K562 (cell line): ENCODE results near the gene SETDB2. TPM values are rescaled to one million over a fixed set of nuclear protein-coding genes. Genes with fewer than 3 reads are reported as not detected.

ENCODE experiments used
- ATAC-seq: fragments of 200-7000 bp; cut with Tn5 transposase; 3 replicates; pipeline ENCODE4 v1.9.1; 2020; ENCODE audit warnings: moderate library complexity
- BruUV-seq: library from RNA; stranded (reverse); fragments of 400-500 nt; replicated peaks from 2 replicates; lab custom pipeline; 2021; lab: Mats Ljungman, UMichigan
- CTCF ChIA-PET: fragments of 300-600 bp; formaldehyde crosslinking; extraction: SDS; loops from one replicate; lab custom pipeline; 2021; ENCODE audit warnings: low intra/inter-chr PET ratio; lab: Yijun Ruan, JAX
- POLR2A ChIA-PET: fragments of 300-600, 350-650 bp; sonication (Branson Sonifier 250); formaldehyde crosslinking; extraction: SDS; loops from one replicate; lab custom pipeline; 2021; ENCODE audit warnings: antibody characterized with exemption, inconsistent platforms; lab: Yijun Ruan, JAX
- DNase-seq, 4 experiments: peaks; one replicate each; pipeline versions ENCODE4 v3.0.0 to v3.0.0-alpha.2; 2011 to 2018; ENCODE audit warnings: low spot score in 3 of 4, mixed read lengths in 3 of 4; ENCODE audit errors: extremely low read depth in 1 of 4
- FAIRE-seq: peaks from 2 replicates; lab custom pipeline; 2011; peaks lifted over from hg19 to GRCh38; lab: Jason Lieb, UNC
- H2AFZ ChIP-seq: 2 replicates; pipeline ENCODE4 v1.6.0; 2011; ENCODE audit warnings: low read depth, low read length, control low read depth, inconsistent platforms
- H3K27ac ChIP-seq: fragments of 200-600 bp; 3 replicates; pipeline ENCODE4 v1.8.0; 2011; ENCODE audit warnings: low read depth, mild to moderate bottlenecking, control low read depth, inconsistent platforms, low read length, moderate library complexity, mixed read lengths; ENCODE audit errors: extremely low read depth
- H3K27me3 ChIP-seq, 2 experiments: fragments of 300-600 bp in 1 of 2; 2 replicates in 1 of 2; 3 replicates in 1 of 2; pipeline versions ENCODE4 v1.6.0 to v1.8.0; 2011; ENCODE audit warnings: inconsistent platforms in 2 of 2, low read length in 2 of 2, mild to moderate bottlenecking in 1 of 2, mixed read lengths in 1 of 2, moderate library complexity in 1 of 2; ENCODE audit not compliant: control insufficient read depth in 2 of 2, insufficient read depth in 2 of 2
- H3K36me3 ChIP-seq: fragments of 300-600 bp; 3 replicates; pipeline ENCODE4 v1.8.0; 2011; ENCODE audit warnings: mild to moderate bottlenecking, low read length, inconsistent platforms; ENCODE audit not compliant: control insufficient read depth, insufficient read depth
- H3K4me1 ChIP-seq, 2 experiments: fragments of 200-600 bp in 1 of 2; replicated peaks in 1 of 2; 2 replicates in 1 of 2; 3 replicates in 1 of 2; pipeline versions ENCODE4 v1.5.1 to v1.8.0; 2011; ENCODE audit warnings: inconsistent platforms in 2 of 2, low read length in 2 of 2, mild to moderate bottlenecking in 1 of 2, mixed read lengths in 1 of 2, moderate library complexity in 1 of 2; ENCODE audit not compliant: control insufficient read depth in 2 of 2, insufficient read depth in 2 of 2
- H3K4me2 ChIP-seq: 2 replicates; pipeline ENCODE4 v1.6.1; 2011; ENCODE audit warnings: low read length, control low read depth, inconsistent platforms, mixed read lengths; ENCODE audit not compliant: insufficient read depth
- H3K4me3 ChIP-seq: fragments of 200-600 bp; sonication (generic), shearing (Covaris generic); 2 replicates; pipeline ENCODE4 v1.5.1; 2016; ENCODE audit warnings: control low read depth, inconsistent platforms
- H3K79me2 ChIP-seq: fragments of 200-600 bp; 3 replicates; pipeline ENCODE4 v1.8.0; 2011; ENCODE audit warnings: low read length, inconsistent platforms; ENCODE audit not compliant: control insufficient read depth, insufficient read depth
- H3K9ac ChIP-seq, 2 experiments: 2 replicates each; pipeline versions ENCODE4 v1.6.0 to v1.6.1; 2011; ENCODE audit warnings: low read depth in 2 of 2, low read length in 2 of 2, control low read depth in 1 of 2, inconsistent platforms in 1 of 2, mild to moderate bottlenecking in 1 of 2, mixed read lengths in 1 of 2; ENCODE audit not compliant: insufficient read depth in 1 of 2
- H3K9me1 ChIP-seq: one replicate; pipeline ENCODE4 v1.6.0; 2011; ENCODE audit warnings: inconsistent platforms, mild to moderate bottlenecking, low read length, moderate library complexity; ENCODE audit not compliant: control insufficient read depth, insufficient read depth
- H3K9me3 ChIP-seq: replicated peaks from 2 replicates; pipeline ENCODE4 v1.5.1; 2011; ENCODE audit warnings: low read depth, low read length, inconsistent platforms; ENCODE audit not compliant: control insufficient read depth, insufficient read depth
- H4K20me1 ChIP-seq: replicated peaks from 2 replicates; pipeline ENCODE4 v1.6.1; 2011; ENCODE audit warnings: low read length, inconsistent platforms, mixed read lengths; ENCODE audit not compliant: control insufficient read depth, insufficient read depth
- ARNT ChIP-seq, 2 experiments: fragments of 450-650 bp; IDR thresholded peaks; 2 replicates each; pipeline ENCODE4 v1.6.1; 2016; ENCODE audit warnings: mild to moderate bottlenecking in 1 of 2
- FOSL1 ChIP-seq: fragments of 200-800 bp; sonication (Bioruptor generic); conservative IDR thresholded peaks from 2 replicates; pipeline ENCODE4 v1.6.1; 2016; ENCODE audit warnings: missing genetic modification characterization, missing compliant biosample characterization
- HMG20B ChIP-seq: fragments of 250-450 bp; sonication (Bioruptor Pico); IDR thresholded peaks from 2 replicates; pipeline ENCODE4 v1.5.0; 2021; ENCODE audit warnings: mild to moderate bottlenecking
- MYNN ChIP-seq, 2 experiments: sonication (generic); formaldehyde crosslinking in 1 of 2; IDR thresholded peaks; 2 replicates each; pipeline versions ENCODE4 v1.5.0 to v1.6.1; 2016 to 2020; ENCODE audit warnings: antibody characterized with exemption in 1 of 2, missing genetic modification reagents in 1 of 2
- NBN ChIP-seq: fragments of 450-650 bp; IDR thresholded peaks from 2 replicates; pipeline ENCODE4 v1.6.1; 2016; ENCODE audit warnings: low read depth, mild to moderate bottlenecking
- NFYB ChIP-seq: IDR thresholded peaks from 2 replicates; pipeline ENCODE4 v1.6.1; 2011; ENCODE audit warnings: mild to moderate bottlenecking, moderate library complexity; ENCODE audit not compliant: insufficient read length; ENCODE audit errors: extremely low read depth
- SAFB2 ChIP-seq: fragments of 200-400 bp; formaldehyde crosslinking; IDR thresholded peaks from 2 replicates; pipeline ENCODE4 v1.6.1; 2018; ENCODE audit warnings: borderline replicate concordance, low read length, low read depth, moderate library complexity; ENCODE audit not compliant: severe bottlenecking
- SIRT6 ChIP-seq: IDR thresholded peaks from one replicate; pipeline ENCODE4 v1.6.1; 2012; ENCODE audit warnings: low read depth, mild to moderate bottlenecking, control low read depth, inconsistent platforms, low read length, moderate library complexity
- TAL1 ChIP-seq: fragments of 450-650 bp; IDR thresholded peaks from 2 replicates; pipeline ENCODE4 v1.6.1; 2016; ENCODE audit warnings: mild to moderate bottlenecking
- TFE3 ChIP-seq: fragments of 450-650 bp; formaldehyde crosslinking; IDR thresholded peaks from 2 replicates; pipeline ENCODE4 v1.4.0; 2020; ENCODE audit warnings: mild to moderate bottlenecking, mixed read lengths
- TRIM24 ChIP-seq, 2 experiments: fragments of 450-650 bp; IDR thresholded peaks; 2 replicates each; pipeline ENCODE4 v1.6.1; 2016
- ZNF507 ChIP-seq: conservative IDR thresholded peaks from 2 replicates; pipeline ENCODE4 v1.6.1; 2017; ENCODE audit warnings: missing genetic modification characterization, missing compliant biosample characterization
- WGBS: fragments of 100-300 bp; shearing (Covaris generic); methylation state at CpG from one replicate; pipeline ENCODE4 v1.1.6; 2016; ENCODE audit warnings: low coverage, mixed read lengths; ENCODE audit not compliant: insufficient coverage; ENCODE audit errors: missing lambda C conversion rate; 5-methylcytosine and 5-hydroxymethylcytosine counted together
- in situ Hi-C: fragments of 300-500 bp; cut with MboI; formaldehyde crosslinking; loops from 4 replicates; pipeline ENCODE4 v1.15.0; 2018; ENCODE audit warnings: inconsistent platforms, mixed read lengths
- intact Hi-C: fragments of 100-400 bp; cut with micrococcal nuclease; formaldehyde crosslinking; loops from 2 replicates; pipeline ENCODE4 v1.14.2; 2022
- polyA plus RNA-seq, 8 experiments: library from polyadenylated mRNA; depleted of rRNA in 4 of 8; stranded (reverse) in 5 of 8; unstranded in 3 of 8; fragments of >200 nt; fragmentation: Nextera tagmentation in 2 of 8; fragmentation: Illumina TruSeq in 1 of 8; extraction: Ambion mirVana in 2 of 8; extraction: Trizol in 1 of 8; gene quantifications; 2 replicates each; pipeline versions ENCODE4 v1.2.1 to v1.2.3, GENCODE V29; 2011 to 2014; ENCODE audit warnings: inconsistent platforms in 1 of 8, missing spikeins in 1 of 8
- total RNA-seq, 7 experiments: library from RNA; depleted of rRNA in 6 of 7; stranded (reverse); fragments of >200 nt in 6 of 7; fragmentation: Illumina TruSeq in 2 of 7; extraction: Trizol in 2 of 7; gene quantifications; 2 replicates each; pipeline versions ENCODE4 v1.2.1 to v1.2.3, GENCODE V29; 2011 to 2021; ENCODE audit warnings: low replicate concordance in 1 of 7
- TF ChIP-seq, protein P1 (sequence below): fragments of 450-650 bp; IDR thresholded peaks from 2 replicates; pipeline ENCODE4 v1.6.1; 2016; ENCODE audit warnings: borderline replicate concordance

The SETDB2 gene
- total and polyA plus RNA-seq, 9 of the 15 experiments (the other 6 are each of a cell fraction or from before 2014, with no cell fraction given) = 1.0 to 9.0 (median 6.1) TPM

DNA sequence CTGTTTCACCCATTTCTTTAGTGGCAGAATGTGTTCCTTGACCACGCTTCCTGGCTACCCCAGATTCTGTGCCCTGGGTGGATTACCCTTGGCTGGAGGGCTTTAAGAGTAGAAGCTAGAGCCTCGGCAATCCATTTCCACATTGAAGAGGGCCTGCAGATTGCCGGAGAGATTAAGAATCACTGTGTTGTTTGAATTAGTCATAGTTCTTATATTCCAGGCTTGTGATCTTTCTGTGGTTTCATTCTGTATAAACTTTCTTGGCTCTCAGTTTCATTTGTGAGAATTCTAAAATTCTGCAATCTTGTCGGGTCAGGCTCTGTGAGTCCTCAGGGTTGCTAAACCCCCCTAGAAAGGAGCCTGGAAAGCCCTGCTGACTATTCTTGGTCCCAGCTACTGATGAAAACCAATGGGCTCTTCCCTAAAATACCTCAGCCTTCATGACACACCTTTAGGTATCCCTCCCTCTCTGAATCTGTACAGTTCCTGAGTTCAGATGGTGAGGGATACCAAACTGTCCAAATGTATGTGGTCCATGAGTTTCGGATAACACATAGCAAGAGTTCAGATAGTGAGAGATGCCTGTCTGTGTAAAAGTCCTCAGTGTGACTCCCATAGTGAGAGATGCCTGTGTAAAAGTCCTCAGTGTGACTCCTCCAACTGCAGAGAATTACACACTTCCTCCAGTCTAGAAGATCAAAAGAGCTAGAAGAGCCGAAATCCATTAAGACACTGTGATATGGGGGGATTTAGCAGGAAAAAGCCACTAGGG lies 56.0 kb downstream of the SETDB2 start:
- intact Hi-C loops = no loop called here
- in situ Hi-C loops = no loop called here
- H2AFZ ChIP-seq = no peak overlapping the region
- no peaks in the 10 kb centered on the region for H3K79me2 ChIP-seq
- no peak for DNase-seq
- no peaks in the 10 kb centered on the region for H3K9me3 ChIP-seq
- H3K4me3 ChIP-seq = no peak overlapping the region
- BruUV-seq = no TSS peak
- no peak overlapping the region for H3K9ac ChIP-seq
- FAIRE-seq = no peak
- WGBS = 36% methylated on average over 5 of the region's 6 CpGs
- H3K27ac ChIP-seq = no peak overlapping the region
- no peaks in the 10 kb centered on the region for H3K27me3 ChIP-seq
- no peak for ATAC-seq
- POLR2A ChIA-PET = no interaction called here
- no peaks in the 10 kb centered on the region for H3K36me3 ChIP-seq
- H4K20me1 ChIP-seq = no peaks in the 10 kb centered on the region
- peaks cover 4 to 6% of the 10 kb centered on the region in 2 experiments; a peak in 3 of 5 replicates for H3K4me1 ChIP-seq
- TF ChIP-seq FOSL1 (tag) (peak; percentile 56), HMG20B (CRISPR knock-in tag) (no peak), NBN (no peak), MYNN (IDR thresholded peaks at IDR 0.05) (peak; percentile 99), MYNN (CRISPR knock-in tag; IDR thresholded peaks at IDR 0.05) (peak; percentile 85), SAFB2 (no peak)
- CTCF ChIA-PET = no interaction called here
- H3K9me1 ChIP-seq = no peaks in the 10 kb centered on the region
- no peak overlapping the region for H3K4me2 ChIP-seq

DNA sequence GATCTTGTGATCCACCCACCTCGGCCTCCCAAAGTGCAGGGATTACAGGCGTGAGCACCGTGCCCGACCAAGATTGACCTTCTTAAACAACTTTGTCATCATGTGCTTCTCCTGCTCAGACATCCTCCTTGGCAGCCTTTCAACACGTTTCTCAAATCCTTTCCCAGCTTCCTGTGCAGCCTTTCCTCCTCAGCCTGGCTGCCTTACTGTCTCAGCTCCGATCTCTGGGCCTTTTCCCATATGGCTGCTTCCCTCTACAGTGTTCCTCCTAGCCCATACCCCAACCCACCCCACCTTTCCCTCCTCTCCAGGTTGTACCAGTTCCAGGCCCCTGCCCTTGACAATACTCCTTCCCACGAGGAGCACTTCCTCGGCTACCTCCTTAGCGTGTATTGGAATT lies 58.9 kb downstream of the SETDB2 start:
- H3K4me3 ChIP-seq = no peak overlapping the region
- no peaks in the 10 kb centered on the region for H3K27me3 ChIP-seq
- ChIA-PET CTCF (no interaction called here), POLR2A (interaction anchor here (0.7 kb wide), 2 partner anchors 15 to 40 kb away, joined by 3 read pairs; no protein-coding TSS in a partner anchor)
- no peak overlapping the region for H2AFZ ChIP-seq
- H3K36me3 ChIP-seq = no peaks in the 10 kb centered on the region
- no peak overlapping the region for H3K4me2 ChIP-seq
- H3K79me2 ChIP-seq = no peaks in the 10 kb centered on the region
- H3K27ac ChIP-seq = no peak overlapping the region
- H3K4me1 ChIP-seq = no peaks in the 10 kb centered on the region; a peak in 1 of 5 replicates
- no peaks in the 10 kb centered on the region for H4K20me1 ChIP-seq
- WGBS = 54% methylated on average over 9 of the region's 9 CpGs
- ATAC-seq (no peak), FAIRE-seq (no peak), DNase-seq (no peak)
- BruUV-seq = no TSS peak
- H3K9ac ChIP-seq = no peak overlapping the region
- H3K9me1 ChIP-seq = no peaks in the 10 kb centered on the region
- no peaks in the 10 kb centered on the region for H3K9me3 ChIP-seq
- intact Hi-C loops = no loop called here
- in situ Hi-C loops = no loop called here
- TF ChIP-seq, protein P1, sequence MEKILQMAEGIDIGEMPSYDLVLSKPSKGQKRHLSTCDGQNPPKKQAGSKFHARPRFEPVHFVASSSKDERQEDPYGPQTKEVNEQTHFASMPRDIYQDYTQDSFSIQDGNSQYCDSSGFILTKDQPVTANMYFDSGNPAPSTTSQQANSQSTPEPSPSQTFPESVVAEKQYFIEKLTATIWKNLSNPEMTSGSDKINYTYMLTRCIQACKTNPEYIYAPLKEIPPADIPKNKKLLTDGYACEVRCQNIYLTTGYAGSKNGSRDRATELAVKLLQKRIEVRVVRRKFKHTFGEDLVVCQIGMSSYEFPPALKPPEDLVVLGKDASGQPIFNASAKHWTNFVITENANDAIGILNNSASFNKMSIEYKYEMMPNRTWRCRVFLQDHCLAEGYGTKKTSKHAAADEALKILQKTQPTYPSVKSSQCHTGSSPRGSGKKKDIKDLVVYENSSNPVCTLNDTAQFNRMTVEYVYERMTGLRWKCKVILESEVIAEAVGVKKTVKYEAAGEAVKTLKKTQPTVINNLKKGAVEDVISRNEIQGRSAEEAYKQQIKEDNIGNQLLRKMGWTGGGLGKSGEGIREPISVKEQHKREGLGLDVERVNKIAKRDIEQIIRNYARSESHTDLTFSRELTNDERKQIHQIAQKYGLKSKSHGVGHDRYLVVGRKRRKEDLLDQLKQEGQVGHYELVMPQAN = no peak
- TF ChIP-seq SIRT6 = no peak
- no peak for TF ChIP-seq NFYB
- no peak for TF ChIP-seq TFE3 (CRISPR knock-in tag)
- no peak for TF ChIP-seq TAL1
- no peak for TF ChIP-seq ZNF507 (tag)
- no peak for TF ChIP-seq ARNT (IDR thresholded peaks at IDR 0.05)
- TF ChIP-seq TRIM24 (IDR thresholded peaks at IDR 0.05) = no peak
